HG02623 (cell line): ENCODE results near the gene NUDCD2.

Experiments
- ATAC-seq: cut with Tn5 transposase; IDR thresholded peaks from one replicate; pipeline ENCODE4 v1.9.1; 2021; ENCODE audit warnings: moderate library complexity; ENCODE audit not compliant: unreplicated experiment

Gene NUDCD2

GRCh38 chr5:163459819-163460561, at the start of gene NUDCD2:
Gene NUDCD2, minus strand, starts transcription at chr5:163460102. Its CDS starts 52 bp downstream, at chr5:163460050.
- ATAC-seq = peak; percentile 78

- ATAC-seq = no peak
Observed at GRCh38 chr5:163509291-163509951, 49.5 kb upstream of the NUDCD2 start.

DNA sequence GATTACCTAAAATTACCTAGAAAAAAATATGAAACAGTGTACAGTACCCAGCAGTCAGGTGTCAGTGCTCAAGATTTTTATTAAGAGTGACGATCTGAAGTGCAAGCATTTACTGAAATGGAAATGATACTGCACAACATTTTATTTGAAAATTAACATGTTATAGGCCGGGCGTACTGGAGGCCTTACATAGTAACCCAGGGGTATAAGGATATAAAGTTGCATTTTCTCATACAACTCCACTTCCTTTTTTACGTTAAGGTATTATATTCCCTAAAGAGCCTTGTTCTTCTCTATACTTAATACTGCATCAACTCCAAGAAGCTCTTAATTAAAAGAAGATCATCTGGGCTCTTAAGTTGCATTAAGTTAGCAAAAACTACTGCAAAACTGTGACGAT, 48.9 kb upstream of the NUDCD2 start:
- ATAC-seq = no peak

GRCh38 chr5:163506726-163507125, 46.8 kb upstream of the NUDCD2 start:
- ATAC-seq = no peak

DNA sequence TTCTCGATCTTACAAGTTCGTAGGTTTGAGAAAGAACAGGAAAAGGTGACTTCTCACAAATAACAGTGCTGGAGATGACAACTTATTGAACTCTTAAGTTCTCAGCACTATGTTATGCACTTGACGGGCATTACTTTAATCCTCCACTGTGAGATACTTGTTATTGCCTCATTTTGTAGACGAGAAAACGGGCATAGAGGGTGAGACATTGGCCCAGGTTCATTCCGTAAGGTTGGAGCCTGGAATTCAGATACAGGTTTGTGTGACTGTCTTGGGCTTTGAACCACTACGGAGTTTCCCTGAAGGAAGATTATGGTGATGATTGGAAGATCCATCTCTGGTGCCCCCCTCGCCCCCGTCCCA, 46.2 kb upstream of the NUDCD2 start:
- ATAC-seq = peak; percentile 18

- ATAC-seq = peak; percentile 86
Observed at GRCh38 chr5:163505368-163506094, 45.6 kb upstream of the NUDCD2 start, which contains the start of gene MAT2B. Gene MAT2B, plus strand, starts transcription at chr5:163505619. Its CDS starts 68 bp downstream, at chr5:163505687.

- no peak for ATAC-seq
Observed at GRCh38 chr5:163505049-163505367, 45.1 kb upstream of the NUDCD2 start.

DNA sequence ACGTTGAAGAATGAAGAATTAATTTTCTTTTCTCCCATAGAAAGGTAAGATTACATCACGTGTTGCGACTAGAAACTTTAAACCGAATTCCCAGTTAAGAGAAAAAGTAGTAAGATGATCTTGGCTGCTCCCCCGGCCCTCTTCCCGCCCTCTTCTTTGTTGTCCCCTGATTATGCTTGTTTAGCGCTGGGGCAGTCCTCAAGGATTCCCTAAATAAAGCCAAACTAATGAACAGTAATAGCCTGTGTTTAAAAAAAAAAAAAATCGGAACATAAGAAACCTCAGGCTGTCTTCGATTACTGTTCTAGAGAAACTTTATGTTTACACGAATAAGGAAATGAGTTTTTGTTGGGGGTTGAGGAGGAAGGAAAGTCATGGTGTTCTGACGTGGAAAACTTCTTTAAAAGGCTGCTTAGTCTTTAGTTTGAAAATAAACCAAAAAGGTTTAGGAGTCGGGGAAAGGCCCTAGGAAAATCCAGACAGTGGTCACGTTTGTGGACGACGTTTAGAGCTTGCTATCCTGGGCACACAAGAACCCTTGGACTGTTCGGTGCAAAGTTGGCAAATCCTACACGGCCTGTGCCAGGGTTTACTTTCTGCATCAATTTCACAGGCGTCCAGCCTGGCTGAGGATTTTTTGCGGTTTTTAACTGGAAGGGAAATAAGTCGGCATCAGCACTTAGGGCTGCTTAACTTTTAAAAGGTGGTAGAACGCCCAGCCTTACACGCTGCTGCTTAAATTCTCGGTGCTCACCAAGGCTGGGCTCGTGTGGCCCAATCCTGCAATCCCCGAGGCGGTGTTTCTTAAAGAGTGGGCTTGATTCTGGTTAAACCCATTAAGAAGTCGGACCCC, 44.4 kb upstream of the NUDCD2 start:
- no peak for ATAC-seq

DNA sequence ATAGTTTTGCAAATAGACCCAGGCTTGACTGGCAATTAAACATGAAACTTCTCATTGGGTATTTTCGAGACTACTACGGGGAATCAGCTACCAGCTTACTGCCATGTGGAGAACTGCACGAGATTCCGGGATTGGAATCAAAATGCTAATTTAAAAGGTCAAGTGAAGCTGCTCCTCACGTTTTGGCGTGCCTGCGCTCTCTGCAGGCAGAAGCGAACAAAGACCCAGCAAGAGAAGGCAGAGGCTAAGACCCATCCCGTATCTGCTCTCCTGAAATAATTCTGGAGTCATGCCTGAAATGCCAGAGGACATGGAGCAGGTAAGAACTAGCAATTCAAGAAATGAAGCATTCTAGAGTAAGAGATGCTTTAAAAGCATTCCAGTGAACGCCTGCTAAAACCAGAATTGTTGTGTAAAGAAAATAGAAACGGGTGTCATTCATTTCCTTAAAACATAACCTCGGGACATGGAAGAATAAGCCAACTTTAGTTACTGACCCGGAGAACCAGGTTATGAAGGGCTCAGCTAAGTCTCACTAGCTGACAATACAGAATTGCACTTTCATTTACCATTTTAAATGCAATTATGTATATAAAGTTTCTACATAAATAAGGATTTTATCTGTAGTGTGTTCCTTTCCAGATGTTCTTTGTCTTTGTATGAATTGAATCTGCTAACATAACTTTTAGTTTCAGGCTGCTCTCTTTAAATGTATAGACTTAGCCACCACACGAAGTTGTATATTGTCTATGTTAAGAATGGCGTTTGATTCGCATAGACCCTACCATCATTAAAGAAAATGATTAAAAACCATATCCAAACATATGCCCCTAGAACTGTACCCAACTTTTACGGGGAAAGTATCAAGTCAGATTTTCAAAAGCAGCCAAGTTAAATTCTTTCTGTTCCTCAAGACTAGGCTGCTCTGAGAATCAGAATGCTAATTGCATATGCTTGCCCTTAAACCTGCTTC, 43.5 kb upstream of the NUDCD2 start:
- no peak for ATAC-seq

- ATAC-seq = no peak
Observed at GRCh38 chr5:163502521-163502920, 42.6 kb upstream of the NUDCD2 start.

DNA sequence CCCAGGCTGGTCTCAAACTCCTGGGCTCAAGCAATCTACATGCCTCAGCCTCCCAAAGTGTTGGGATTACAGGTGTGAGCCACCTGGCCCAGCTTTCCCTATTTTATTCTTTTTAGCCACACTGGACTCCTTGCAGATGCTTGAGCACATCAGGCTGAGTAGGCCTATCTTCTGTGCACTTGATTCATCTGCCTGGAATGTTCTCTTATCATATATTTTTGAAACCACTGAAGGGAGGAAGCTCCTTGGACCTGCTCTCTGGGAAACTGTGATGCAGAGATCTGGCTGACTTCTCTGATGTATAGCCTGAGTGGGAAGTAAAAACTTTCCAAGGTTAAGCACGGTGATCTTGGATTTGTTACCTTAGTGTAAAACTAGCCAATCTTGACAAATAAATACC, 39.0 kb upstream of the NUDCD2 start:
- no peak for ATAC-seq

- no peak for ATAC-seq
Observed at GRCh38 chr5:163497315-163497714, 37.4 kb upstream of the NUDCD2 start.

GRCh38 chr5:163496286-163496685, 36.4 kb upstream of the NUDCD2 start:
- ATAC-seq = no peak

GRCh38 chr5:163489745-163490075, 29.8 kb upstream of the NUDCD2 start:
- ATAC-seq = no peak

- ATAC-seq = no peak
Observed at GRCh38 chr5:163489055-163489744, 29.3 kb upstream of the NUDCD2 start.

DNA sequence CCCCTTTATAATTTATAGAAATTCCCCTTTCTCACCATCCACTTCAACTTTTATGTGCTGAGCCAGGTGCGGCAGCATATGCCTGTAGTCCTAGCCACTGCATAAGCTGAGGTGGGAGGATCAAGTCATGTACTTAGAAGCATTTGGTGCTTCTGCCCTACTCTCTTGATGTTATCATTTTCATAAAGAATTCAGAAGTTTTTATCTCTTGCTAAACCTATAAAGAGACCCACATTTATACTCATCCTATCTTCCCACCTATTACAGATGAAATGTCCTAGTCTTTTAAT, 19.0 kb upstream of the NUDCD2 start:
- ATAC-seq = no peak

DNA sequence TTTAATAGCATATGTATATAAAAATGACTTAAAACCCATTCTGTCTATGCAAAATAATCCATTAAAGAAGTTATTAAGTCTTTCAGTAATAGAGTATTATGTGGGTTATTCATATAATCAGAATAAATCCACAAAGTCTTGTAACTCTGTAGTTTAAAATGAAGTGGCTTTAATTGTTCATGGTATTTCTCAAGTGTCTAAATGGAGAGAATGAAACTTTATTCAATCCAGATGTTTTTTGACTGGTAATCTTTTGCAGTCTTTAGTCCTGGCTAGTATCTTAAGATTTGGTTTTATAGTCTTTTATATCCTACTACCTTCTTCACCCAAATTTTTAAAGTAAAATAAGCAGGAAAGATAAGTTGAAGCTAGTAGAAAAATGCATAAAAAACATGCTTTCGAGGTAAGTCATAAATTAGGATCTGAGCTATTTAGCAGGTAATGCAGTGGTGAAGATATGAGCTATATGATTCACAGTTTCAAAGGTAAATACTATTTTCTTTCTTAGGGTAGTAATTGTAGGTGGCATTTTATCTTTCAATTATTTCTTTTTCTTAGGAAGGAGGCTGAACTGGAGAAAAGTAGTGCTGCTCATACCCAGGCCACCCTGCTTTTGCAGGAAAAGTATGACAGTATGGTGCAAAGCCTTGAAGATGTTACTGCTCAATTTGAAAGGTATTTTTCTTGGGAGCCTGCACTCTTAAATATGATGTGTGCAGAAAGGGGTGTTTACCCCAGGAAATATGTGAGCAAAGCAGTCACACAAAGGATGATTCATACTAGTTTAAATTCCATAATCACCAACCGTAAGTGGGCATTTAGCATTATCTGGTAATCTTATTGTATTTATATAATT, 18.5 kb upstream of the NUDCD2 start:
- no peak for ATAC-seq

GRCh38 chr5:163475411-163475810, 15.5 kb upstream of the NUDCD2 start:
- no peak for ATAC-seq
